HG03060 (cell line): ENCODE measurements around the gene RPL5.

Source experiments
- ATAC-seq: cut with Tn5 transposase; IDR thresholded peaks from one replicate; pipeline ENCODE4 v1.9.1; 2021; ENCODE audit warnings: low read depth, moderate number of reproducible peaks; ENCODE audit not compliant: unreplicated experiment

RPL5 gene

GRCh38 chr1:92817986-92818764 lies 13.7 kb upstream of the RPL5 start:
- no peak for ATAC-seq

DNA sequence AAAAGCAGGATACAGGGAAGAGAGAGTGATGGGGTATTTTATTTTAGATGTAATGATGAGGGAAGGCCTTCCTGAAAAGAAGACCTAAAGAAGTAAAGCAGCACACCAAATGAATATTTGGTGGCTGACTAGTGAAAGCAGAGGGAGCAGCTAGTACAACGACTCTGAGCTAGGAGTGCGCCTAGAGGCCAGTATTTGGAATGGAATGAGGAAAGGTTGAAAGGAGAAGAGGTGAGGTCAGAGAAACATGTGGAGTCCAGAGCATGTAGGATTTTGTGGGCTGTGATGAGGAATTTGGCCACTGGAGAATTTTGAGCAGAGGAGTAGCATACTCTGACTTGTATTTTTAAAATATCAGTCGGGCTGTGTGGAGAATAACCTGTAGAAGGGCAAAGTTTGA lies 11.8 kb upstream of the RPL5 start:
- ATAC-seq, result no peak

- no peak for ATAC-seq
These were observed 11.3 kb upstream of the RPL5 start for GRCh38 chr1:92820551-92820950.

GRCh38 chr1:92822879-92823278 lies 9.0 kb upstream of the RPL5 start:
- ATAC-seq, result no peak

GRCh38 chr1:92826792-92827191 lies 5.0 kb upstream of the RPL5 start:
- ATAC-seq, result no peak

DNA sequence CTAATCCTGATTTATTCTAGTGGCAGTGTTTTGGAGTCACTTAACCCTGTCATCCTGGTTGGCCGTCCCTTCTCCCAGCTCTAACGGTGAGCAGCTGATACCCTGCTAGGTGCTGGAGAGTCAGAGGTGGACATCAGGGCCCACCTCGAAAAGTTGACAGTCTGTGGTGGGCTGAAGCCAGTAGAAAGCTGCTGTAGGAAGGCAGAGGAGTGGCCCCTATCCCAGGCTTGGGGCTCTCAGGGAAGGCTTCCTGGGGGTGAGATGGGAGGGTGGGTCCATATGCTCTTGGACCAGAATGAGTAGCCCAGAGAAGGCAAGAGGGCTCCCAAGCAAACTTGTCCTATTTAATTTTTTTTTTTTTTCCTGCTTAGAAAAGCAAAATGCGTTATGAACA lies 475 bp upstream of the RPL5 start:
- ATAC-seq, result no peak

DNA sequence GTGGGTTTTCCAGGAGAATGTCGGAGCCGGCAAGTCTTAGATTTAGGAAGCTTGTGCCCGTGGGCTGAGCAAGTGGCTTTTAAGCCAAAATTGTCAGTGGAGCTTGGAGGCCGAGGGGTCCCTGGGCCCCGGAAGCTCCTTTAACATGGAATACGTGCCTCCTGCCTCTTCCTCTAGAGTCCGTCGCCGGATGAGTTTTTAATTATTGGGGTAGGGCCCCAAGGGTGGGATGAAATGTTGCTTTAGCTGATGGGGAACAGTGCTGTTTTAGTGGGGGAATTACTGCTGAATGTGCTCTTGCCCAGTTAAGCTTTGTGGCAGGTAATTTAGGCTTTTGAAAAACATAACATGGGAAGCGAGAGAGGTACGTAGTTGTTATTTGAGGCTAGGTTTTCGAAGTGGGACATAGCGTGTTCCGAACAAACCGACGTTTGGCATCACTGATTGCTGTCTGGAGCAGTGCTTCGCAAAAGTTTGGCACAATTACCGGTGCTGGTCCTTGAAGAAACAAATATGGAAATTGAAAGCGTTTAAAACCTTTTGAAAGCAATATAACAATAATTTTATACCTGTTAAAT lies 786 bp downstream of the RPL5 start:
- ATAC-seq, result no peak

DNA sequence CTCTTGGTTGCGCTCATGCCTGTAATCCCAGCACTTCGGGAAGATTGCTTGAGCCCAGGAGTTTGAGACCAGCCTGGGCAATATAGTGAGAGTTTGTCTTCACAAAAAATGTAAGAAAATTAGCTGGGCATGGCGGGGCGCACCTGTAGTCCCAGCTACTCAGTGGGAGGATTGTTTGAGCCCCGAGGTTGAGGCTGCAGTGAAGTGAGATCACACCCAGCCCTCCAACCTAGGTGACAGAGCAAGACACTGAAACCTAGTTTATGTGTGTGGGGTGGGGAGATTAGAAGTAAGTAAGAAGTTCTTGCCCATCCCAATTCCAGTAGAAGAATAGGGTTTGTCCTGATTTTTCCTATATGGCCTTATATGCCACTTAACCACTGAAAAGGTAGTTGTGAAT lies 2.0 kb downstream of the RPL5 start:
- ATAC-seq, result no peak

DNA sequence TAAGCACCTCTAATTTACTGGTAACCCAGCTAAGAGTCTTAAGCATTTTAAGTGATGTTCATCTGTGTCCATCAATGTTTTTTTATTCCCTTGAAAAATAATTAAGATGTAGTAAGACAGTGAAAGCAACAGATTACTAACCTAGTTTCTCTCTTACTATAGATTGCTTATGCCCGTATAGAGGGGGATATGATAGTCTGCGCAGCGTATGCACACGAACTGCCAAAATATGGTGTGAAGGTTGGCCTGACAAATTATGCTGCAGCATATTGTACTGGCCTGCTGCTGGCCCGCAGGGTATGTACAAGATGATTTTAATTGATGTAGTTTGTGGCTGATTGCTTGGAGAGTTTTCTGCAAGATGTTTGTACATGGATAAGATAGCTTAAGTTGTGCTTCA lies 2.8 kb downstream of the RPL5 start:
- ATAC-seq, result no peak

- ATAC-seq, result no peak
These were observed 5.2 kb downstream of the RPL5 start for GRCh38 chr1:92837062-92837461.

GRCh38 chr1:92838519-92838918 lies 6.7 kb downstream of the RPL5 start:
- no peak for ATAC-seq

GRCh38 chr1:92839442-92839841 lies 7.6 kb downstream of the RPL5 start:
- no peak for ATAC-seq

DNA sequence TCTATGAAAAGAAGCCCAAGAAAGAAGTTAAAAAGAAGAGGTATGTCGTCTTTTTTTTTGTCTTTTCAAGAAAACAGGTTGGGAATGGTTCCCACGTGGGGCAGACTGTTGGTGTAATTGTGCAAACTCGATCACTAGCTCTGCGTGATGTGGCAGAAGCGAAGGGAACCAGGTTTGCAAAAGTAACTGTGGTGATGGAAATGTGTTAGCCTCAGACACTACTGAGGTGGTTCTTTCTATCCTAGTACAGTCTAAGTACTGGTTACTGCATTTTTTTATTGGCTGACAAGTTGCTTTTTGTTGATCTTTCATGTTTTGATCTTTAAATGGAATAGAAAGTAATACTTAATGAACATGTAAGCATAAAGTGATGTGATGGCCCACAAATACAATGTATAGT lies 8.8 kb downstream of the RPL5 start:
- no peak for ATAC-seq

- no peak for ATAC-seq
These were observed 10.5 kb downstream of the RPL5 start for GRCh38 chr1:92842082-92843045.

GRCh38 chr1:92843046-92843423 lies 11.2 kb downstream of the RPL5 start:
- no peak for ATAC-seq

DNA sequence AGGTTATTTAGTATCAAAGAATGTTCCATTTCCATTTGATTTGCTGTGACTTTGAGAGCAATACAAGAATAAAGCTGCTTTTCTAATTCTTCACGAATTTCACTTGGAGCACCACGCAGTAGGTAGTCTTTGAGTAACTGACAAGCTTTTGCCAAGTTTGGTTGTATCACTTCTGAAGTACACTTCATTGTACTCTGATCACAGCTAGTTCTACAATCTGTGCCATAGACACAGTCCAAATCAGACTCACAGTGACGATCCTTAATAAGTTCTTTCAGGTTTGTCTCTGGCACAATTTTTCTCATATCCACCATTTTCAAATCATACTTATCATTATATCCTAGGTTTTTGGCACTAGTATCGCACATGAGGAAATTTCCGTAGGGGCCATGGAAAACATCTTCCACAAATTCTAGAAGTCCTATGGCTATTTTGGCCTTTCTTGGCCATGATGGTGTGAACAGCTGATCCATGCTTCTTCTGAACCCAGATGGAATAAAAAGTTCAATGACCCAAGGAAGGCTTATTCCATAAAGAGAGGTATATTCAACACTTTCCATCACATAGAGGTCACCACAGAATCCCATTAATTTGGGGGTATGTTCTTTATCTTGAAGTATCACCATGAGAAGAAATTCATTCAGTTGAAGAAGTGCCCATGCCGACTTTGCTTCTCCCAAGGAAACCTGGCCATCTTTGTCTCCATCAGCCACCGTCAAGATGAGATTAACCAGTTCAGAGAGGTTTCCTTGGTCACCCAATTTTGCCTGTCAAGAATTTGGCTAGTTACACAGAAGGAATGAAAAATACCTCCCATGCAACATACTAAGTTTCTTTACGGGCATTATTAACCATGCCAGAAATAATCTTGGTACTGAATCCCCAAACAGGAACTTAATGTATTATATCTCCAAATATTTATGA lies 11.9 kb downstream of the RPL5 start:
- ATAC-seq, result no peak

DNA sequence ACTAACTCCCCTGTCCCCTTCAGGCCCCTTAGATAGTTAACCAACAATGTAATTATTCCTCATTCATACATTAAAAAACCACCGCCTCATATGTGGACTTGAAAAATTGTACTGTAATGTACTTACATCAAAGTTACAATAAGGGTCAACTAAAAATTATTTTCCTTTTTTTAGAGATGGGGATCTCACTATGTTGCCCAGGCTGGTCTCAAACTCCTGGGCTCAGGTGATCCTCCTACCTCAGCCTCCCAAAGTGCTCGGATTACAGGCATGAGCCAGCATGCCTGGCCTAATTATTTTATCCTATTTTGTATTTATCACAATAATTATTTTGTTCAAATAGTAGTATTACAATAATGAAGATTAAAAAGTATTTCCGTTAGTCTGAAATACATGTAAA lies 12.6 kb downstream of the RPL5 start:
- ATAC-seq, result no peak

DNA sequence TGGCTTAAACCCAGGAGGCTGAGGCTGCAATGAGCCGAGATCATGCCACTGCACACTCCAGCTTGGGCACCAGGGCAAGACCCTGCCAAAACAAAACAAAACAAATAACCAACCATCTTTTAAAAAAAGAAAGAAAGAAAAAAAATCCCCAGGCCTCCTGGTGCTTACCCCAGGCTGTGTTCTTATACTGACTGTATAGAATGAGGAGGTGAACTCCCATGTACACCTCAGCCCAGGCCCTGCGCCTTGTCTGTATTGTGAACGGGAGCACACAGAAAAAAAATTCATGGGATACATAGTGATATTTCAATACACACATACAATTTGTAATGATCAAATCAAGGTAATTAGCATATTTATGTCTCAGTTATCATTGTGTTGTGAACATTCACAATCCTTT lies 14.1 kb downstream of the RPL5 start:
- ATAC-seq, result no peak

DNA sequence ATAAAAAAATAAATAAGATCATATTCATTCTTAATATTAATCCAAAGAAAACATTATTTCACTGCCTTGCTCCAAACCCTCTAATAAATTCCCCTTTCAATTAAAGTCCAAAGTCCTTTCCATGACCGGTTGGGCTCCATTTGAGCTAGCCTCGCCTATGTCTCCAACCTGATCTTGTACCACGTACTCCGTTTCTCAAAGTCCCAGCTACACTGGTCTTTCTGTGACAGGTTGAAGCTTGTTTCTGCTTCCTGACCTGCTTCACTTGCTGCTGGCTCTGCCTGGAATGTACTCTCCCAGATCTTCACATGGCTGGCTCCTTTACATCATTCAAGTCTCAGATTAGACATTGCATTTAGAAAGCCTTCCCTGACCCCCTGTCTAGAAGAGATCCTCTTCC lies 16.4 kb downstream of the RPL5 start:
- no peak for ATAC-seq

- ATAC-seq, result no peak
These were observed 18.2 kb downstream of the RPL5 start for GRCh38 chr1:92850019-92850418.
